ENCODE data around the gene GMPR.
A peak's percentile ranks its signal among the peaks of the same experiment; 100 is the strongest.

The GMPR gene

DNA sequence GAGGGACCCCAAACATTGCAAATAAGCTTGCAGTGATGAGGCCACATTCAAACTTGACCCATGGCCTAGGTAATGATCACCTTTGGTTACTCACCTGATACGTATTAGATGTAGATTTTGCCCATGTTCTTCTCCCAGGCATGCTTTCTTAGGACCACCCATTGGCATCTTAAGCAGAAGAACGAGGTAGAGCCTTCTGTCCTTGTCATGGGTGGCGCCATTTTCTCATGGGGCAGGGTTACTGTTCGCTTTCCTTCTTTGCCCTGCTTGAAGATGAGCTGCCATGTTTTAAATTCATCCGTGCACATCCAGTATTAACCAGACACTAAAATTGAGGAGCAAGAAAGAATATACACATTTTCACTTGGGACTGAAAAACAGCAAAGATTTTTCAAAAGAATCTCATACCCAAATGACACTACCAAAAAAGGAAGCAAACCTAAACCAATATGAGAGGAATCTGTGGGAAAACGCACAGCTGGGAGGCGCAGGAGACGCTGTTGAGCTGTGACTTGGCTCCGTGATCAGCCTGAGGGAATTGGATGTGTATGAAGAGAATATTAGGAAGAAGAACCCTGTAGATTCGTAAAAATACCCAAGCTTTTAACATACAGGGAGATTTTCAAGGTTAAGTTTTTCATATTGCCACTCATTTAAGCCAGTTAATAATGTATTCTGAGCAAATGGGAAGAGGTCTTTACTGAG lies 36.6 kb downstream of the GMPR start:
- DNase-seq = no peak

DNA sequence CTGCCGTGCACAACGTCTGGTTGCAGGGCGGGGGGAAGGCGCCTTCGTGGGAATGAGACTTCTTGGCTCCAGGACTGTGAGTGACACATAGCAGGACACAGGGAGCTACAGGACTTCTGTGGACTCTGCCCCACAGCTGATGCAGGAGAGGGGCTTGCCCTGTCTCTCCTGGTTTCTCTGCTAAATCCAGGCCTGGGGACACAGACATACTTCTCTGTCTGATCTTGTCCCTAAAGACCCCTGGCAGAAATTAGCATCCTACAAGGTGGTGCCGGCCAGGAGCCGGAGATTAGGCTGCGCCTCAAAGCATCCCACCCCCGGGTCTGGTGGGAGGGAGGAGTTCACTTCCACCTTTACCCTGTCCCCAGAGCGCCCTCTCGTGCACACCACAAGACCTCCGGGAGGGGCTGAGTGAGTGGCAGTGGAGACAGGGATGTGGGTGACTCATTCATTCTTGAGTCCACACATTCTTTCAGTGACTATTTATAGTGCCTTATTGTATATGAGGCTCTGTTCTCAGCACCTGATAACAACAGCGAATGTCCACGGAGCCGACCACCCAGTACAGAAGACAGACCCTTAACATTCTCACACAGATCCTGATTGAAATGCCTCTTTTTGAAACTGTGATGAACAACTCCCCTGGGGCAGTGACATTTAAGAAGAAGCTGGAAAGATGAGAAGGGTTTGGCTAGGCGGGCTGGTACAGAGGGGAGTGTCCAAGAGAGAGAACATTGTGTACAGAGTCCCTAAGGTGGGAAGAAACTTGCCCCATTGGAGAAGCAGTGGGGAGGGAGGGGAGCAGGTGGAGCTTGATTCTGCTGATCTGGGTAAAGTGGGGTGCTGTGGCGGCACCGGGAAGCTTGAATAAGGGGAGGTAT lies 39.0 kb downstream of the GMPR start:
- DNase-seq = no peak

DNA sequence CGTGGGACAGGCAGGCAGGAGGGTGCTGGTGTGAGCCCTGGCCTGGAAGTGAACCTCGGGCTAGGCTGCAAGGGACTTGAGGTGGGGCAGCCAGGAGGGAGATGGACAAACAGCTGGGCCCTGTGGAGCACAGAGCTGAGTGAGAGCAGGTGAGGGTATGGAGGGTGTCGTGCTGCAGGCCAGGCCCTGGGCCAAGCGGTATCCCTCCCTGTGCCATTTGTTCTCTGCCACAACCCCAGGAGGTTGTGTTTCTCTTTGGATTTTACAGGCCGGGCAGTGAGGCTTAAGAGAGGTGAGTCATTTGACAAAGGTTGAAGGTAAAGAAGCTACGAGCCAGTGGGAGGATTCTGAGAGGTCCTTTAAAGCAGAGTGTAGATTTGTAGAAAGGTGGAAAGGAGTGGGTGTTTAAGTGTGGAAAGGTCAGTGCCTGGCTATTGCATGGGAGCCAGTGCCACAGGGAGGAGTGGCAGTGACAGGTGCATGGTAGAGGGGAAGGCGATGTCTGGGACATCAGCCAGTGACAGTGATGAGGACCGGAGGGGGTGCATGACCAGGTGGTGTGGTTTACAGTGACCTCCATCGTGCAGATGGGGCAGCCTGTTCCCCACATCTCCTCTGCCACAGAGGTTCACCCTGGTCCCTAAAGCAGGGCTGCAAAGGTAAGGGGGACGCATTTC lies 39.8 kb downstream of the GMPR start:
- no peak for DNase-seq

DNA sequence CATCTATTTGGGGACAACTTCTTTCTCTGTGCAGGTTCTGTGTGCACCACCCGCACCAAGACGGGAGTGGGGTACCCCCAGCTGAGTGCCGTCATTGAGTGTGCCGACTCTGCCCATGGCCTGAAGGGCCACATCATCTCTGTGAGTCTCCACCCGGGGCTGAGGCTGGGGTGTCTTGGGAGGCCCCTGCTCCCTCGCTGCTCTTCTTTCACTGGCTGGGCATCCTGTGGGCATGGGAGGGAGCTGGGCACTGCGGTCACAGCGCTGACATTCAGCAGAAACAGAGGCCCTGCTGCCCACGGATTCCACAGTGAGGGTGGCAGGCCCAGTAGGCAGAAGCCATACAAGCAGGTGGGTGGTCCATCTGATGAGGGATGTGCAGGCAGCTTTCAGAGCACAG lies 40.4 kb downstream of the GMPR start:
- no peak for DNase-seq

DNA sequence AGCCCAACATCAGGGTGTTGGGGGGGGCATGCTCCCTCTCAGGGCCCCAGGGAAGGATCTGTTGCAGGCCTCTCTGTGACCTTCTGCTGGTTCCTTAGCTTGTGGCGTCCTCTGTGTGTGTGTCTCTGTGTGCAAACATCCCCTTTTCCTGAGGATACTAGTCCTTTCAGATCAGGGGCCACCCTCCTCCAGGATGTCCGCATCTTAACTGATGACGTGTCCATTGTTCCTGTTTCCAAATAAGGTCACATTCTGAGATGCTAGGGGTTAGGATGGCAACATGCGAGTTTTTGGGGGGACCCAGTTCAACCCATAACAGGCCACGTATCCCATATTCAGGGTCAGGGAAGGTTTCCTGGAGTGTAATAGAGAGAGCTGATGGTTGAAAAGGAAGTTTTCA lies 40.9 kb downstream of the GMPR start:
- DNase-seq = no peak

DNA sequence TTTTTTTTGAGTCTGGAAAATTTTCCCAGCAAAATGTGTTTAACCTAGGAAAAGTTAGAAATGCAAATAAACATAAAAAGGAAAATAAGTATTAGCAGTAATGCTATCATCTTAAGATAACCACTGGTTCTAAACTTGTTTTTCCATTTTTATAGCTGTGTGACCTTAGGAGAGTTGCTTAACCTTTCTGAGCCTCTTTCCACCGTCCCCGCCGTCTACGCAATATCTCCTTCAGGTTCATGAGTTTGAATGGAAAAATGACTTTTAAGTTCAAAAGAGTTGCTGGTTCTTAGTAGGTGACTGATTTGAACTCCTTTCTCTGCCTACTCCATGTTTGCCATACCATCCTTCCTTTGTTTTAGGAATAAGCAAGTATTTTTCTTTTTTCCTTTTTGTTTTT lies 44.0 kb downstream of the GMPR start:
- DNase-seq = no peak

DNA sequence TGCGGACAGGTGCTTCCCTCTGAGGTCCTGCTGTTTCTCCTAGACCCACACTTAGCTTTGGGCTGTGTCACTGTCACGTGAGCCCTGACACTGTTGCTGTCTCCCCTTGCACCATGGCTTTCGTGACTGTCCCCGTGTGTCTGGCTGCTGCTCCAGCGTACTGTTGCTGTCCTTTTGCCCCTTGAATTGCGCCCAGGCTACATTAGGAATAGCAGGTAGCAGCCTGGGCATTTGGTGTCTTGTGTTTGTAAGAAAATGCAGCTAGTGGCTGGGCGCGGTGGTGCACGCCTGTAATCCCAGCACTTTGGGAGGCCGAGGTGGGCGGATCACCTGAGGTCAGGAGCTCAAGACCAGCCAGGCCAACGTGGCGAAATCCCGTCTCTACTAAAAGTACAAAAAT lies 46.1 kb downstream of the GMPR start:
- DNase-seq = no peak

DNA sequence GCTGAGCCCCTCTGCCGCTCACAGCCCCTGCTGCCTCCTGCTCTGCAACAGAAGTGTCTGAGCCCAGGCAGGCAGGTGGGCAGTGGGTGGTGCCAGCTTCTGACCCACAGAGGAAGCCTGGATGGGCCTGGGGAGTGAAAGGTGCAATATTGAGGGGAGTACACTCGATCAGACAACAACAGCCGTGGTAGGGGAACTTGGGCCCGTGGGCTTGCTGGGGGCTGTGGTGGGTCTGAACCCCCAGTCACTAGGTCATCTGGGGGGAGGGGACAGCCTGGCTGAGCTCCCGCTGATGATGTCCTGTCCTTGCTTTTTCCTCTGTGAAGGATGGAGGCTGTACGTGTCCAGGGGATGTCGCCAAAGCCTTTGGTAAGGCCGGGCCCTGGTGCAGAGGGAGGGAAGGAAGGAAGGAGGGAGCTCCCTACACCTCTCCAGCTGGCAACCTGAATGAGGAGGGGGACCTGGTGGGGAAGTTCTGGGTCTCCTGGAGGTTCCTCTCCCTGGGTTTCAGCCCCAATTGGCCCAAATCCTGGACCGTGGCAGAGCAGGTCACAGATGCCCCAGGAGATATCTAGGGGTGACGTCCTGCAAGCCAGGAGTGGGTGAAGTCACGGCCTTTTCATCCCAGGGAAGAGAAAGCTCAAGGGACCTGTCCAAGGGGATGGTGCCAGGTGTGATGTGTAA lies 47.2 kb downstream of the GMPR start:
- DNase-seq = no peak

DNA sequence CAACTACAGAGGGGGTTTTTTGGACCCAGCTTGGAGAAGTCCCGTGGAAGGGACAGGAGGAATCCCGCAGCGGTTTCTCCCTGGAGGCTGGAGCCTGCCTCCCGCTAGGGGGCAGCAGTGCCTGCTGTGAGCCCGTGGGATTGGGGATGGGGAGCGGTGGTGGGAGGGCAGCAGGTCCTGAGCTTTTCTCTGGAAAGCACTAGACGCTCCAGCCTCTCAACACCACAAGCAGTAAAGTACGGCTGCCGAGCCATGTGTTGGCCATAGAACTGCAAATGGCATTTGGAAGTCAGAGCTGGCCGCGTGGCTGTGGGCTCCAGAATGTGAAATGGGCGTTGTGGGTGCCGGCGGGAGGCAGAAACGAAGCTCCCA lies 47.8 kb downstream of the GMPR start:
- DNase-seq = peak in 2 of 4 experiments; percentile 5 to 6

DNA sequence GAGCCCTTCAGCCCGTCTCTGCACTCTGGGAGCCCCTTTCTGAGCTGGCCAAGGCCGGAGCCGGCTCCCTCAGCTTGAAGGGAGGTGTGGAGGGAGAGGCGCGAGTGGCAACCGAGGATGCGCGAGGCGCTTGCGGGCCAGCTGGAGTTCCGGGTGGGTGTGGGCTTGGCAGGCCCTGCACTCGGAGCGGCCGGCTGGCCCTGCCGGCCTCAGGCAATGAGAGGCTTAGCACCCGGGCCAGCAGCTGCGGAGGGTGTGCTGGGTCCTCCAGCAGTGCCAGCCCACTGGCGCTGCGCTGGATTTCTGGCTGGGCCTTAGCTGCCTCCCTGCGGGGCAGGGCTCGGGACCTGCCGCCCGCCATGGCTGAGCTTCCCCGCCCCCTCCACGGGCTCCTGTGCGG lies 49.8 kb downstream of the GMPR start:
- no peak for DNase-seq

DNA sequence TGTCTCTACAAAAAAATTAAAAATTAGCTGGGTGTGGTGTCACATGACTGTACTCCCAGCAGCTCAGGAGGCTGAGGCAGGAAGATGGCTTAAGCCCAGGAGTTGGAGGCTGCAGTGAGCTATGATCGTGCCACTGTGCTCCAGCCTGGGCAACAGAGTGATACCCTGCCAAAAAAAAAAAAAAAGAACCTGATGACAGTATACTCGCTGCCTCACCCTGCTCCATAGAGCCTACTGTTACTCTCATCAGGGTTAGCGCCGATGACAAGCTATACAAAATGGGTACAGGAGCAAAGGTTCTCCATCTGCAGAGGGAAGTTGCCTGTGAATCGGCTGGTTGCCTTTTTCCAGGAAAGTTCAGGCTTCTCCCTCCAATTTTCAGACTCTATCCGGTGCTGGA lies 53.4 kb downstream of the GMPR start:
- no peak for DNase-seq

DNA sequence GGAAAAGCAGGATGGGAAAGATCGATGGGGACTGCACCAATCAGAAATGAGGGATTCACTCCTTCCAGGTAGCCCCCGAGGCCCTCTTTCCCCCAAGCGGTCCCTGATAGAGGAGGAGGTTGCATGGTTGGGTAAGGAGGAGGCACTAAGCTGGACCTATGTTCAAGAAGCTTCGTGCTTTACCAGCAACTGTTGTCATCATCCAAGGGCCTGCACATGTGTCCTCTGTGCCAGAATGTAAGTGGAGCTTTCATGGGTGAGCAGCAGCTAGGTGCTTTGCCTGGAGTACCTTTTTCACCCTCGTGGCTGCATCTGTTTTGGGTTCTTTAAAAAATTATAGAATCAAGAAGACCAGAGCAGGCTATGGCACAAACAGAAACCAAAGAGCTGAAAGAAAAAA lies 54.0 kb downstream of the GMPR start:
- no peak for DNase-seq

DNA sequence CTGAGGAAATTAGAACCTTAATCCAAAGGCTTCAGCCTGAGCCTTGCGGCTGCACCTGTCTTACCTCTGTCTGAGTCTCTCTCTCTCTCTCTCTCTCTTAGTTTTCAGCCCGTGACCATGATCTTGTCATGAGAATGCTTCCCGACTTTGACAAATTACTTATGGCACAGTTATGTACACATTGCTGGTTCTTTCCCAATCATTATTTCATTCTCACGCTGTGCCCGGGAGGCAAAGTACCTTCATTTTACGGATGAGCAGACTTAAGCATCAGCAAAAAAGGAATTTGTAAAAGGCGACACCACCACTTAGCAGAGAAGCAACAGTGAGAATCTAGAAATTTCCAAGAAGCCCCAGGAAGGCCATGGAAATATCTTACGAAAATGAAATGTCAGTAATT lies 54.6 kb downstream of the GMPR start:
- no peak for DNase-seq

DNA sequence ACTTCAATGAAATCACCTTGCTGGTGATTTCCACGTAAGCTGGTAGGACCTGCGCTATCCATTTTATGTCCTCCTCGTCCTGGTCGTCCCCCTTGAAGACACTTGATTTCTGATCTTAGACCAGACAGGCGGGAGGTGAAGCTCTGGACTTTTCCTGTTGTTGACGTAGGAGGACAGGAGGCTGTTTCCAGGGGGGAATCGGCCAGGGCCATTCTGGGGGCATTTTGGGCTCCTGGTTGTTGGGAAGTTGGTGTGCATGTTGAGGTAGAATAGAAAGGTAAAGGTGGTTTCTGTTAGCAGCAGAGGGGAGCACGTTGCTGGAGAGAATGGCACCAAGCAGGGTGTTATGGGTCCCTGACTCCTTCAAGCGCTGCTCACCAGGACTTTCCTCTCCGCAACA lies 56.0 kb downstream of the GMPR start:
- DNase-seq = no peak

DNA sequence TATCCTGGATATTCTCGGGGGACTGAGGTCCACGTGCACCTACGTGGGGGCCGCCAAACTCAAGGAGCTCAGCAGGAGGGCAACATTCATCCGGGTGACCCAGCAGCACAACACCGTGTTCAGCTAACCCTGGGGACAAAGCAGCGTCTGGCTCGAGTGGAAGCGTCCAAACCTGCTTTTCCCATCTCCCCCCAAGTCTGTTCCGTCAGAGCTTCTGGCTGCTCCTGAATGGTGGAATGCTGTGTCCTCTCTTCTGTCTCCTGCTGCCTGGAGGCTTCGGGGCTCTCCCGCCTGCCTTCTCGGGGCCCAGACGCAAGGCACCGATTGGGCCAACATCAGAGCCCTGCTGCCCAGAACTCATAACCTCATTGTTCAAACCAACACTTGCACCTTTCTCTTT lies 56.7 kb downstream of the GMPR start:
- no peak for DNase-seq

DNA sequence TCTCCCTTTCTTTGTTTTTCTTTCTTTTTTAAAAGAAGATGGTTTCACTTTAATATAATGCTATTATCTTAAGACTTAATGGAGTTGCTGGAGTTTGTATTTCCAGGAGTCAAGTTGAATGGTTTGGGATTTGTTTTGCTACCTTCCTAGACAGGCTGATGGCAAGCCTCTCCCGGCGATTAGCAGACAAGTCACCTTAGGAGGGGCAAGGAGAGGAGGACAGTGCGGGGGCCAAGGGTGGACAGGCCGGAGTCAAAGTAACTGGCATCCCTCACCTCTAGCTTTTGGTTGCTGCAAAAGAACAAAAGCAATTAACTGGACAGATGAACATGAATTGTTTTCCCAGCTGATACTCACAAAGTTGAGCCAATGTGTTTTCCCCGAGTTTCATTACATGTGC lies 57.1 kb downstream of the GMPR start:
- DNase-seq = no peak

DNA sequence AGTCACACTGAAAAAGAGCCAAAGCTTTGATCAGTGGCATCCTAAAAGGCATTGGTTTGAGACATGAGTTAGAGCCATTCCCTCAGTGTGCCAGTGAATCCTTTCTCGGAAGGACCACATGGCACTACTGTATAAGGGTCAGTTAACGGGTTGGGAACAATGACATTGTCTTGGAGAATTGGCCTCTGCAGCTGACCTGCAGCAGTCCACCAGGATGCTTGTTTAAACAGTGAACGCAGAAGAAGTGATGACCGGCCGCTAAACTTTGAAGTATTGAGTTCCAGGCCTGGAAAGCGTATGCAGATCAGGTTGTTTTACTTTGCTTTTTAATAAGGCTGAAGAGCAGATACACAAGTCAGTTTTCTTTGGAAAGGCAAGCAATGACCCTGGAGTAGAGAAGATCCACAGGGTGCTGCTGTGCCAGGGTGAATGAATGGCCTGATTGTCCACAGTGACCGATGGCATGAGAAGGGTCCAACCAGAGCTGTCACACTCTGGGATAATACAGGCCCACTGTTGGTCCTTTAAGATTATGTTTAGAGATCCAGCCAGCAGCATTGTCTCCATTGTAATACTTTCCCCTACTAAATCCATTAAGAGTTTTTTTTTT lies 57.8 kb downstream of the GMPR start:
- DNase-seq = no peak

DNA sequence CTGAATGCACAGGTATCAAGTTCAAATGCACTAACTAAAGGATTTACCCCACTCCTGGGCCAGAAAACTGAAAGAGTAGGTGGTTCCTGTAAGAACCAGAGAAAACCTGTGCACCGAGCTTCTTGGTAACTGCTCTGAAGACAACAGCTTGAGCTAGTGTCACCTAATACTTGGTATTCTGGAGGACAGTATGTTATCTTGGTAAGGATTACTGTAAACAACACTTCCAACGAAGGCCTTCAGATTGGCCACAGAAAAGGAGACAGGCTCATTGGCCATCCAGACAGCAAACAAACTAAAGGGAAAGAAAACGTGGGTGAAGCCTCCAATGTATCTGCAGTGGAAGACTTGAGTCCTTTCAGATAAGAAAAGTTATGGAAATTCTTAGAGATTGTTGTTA lies 61.5 kb downstream of the GMPR start:
- DNase-seq = no peak

DNA sequence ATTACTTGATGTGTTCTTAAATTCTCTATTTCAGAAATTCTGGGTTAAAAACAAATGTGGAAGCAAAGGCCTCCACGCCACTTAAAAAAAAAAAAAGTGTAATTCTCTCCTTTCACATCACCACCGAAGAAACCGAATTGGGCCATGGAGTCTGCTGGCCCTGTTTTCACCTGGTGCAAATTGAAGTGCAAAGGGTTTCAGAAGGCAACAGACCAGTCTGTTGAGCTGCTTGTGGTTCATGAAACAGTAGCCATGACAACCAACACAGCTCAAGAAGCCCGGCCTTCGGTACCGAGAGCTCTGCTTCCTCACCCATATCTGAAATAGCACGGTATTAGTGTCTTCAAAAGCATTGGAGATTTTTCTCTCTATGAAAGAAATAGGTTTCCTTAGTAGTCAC lies 63.1 kb downstream of the GMPR start:
- DNase-seq = no peak

DNA sequence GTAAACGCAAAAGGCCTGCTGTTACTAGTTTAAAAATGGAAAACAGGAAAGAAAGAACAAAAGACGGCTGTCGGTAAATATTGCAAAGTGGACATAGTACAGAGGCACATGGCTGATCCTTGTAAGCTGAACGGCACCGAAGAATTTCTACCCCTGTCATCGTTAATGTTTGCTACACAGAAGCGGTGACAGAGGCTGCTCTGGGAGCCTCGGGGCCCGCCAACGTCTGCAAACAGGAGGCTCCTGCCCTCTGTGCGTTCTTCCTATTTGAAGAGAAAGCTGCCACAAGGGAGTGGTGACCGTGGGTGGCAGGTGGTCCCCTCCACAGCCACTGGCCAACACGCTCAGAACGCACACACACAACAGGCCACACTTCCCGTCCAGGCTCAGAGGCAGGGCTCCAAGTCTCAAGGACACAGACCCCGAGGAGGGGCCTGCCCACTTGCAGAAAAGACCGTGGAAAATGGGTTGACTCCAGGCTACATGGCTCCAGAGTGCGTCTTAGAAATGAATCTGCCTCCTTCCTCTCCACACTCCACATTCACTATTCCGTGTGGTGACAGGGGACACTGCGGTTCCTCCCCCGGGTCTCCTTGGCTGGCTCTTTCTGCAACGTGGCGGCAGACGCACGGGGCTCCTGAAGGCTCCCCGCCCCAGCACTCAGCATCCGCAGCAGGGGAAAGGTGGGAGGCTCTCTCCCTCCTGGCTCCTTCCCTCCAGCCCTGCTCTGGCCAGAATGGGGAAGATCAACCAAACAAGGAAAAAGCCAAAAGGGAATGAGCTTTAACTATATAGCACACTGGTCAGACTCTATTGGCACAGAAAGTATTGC lies 64.5 kb downstream of the GMPR start:
- no peak for DNase-seq

DNA sequence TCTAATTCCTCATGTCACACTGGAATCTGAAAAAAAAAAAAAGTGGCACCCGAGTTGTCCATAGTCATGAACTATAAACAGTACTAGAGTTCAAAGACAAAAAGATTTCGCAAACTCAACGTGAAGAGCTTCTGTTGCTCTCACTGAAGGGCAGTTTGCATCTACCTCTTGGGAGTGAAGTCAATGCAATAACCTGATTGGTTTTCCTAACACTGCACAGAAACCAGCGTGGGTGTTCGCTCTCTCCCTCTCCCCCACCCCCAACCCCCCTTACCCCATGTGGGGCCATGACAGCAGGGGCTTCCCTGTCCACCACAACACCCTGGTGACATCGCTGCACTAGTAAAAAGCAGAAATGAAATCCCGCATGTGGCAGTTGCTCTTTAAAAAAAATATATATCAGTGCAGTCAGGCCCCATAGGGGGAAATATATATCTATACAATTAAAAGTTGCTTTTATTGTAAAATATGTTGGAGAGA lies 66.9 kb downstream of the GMPR start:
- DNase-seq = no peak

DNA sequence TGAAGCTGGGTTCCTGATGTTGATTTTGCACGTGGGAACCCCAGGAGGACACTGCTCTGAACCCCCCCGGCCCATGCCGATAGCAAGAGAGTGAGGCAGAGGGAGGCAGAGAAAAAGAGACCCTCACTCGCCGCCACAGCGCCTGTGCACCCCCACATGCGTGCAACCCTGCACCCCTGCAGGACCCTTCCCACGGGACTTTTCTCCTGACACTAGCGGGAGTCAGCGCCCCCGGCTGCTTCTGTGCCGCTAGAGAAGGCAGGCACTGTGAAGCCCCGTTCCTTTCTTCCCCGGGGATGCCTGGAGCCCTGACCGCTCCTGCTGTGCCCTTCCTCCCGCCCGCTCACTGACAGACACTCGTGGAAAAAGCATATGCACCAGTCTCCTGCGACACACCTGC lies 67.4 kb downstream of the GMPR start:
- no peak for DNase-seq

All from activated CD4-positive, CD25-positive, alpha-beta regulatory T cell (primary cell).